ENCODE results near the gene PTGDS.

DNA sequence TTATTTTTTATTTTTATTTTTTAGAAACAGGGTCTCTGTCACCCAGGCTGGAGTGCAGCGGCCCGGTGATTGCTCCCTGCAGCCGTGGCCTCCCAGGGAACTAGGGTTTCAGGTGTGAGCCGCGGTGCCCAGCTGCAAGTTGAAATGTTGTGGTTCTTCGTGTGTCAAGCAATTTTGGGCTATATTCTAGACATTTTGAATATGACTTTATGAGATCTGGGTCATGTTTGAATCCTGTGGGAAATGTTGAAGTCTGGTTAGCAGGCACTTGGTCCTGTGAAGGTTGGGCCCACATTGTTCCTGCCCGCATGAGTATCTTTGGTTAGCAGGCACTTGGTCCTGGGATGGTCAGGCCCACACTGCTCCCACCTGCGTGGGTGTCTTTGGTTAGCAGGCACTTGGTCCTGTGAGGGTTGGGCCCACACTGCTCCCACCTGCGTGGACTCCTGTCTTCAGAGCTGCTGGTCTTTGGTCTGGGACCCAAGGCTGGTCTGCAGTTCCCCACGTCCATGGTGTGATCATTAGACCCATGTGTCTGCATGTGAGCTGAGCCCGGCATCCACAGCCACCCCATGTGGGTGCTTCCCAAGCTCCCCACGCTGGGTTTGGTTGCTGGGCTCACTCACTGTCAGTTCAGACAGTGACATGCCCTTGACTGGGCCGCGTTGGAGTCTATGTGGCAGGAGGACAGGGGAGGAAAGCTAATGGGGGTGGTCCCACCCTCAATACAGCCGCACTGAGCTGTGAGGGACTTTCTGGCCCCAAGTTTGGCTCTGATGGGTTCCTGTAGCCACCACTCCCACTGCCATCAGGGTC lies 39.9 kb upstream of the PTGDS start:
- TF ChIP-seq BHLHE40 (IDR thresholded peaks at IDR 0.05; ENCODE audit: borderline replicate concordance) (no peak), ELF4 (IDR thresholded peaks at IDR 0.05) (no peak)
